T follicular helper cell (primary cell): ENCODE data around the gene PNMA8C.
"Not testable (repeated sequence)": the region's sequence is repeated elsewhere in the genome, so short reads cannot be mapped to it uniquely, and the experiment has no call there.

Experiments
- DNase-seq: peaks from one replicate; pipeline ENCODE4 v3.0.0-alpha.2; 2020; ENCODE audit warnings: low read depth

Gene PNMA8C

GRCh38 chr19:46411088-46411924 is 17.4 kb downstream of the PNMA8C start:
- DNase-seq = no peak

DNA sequence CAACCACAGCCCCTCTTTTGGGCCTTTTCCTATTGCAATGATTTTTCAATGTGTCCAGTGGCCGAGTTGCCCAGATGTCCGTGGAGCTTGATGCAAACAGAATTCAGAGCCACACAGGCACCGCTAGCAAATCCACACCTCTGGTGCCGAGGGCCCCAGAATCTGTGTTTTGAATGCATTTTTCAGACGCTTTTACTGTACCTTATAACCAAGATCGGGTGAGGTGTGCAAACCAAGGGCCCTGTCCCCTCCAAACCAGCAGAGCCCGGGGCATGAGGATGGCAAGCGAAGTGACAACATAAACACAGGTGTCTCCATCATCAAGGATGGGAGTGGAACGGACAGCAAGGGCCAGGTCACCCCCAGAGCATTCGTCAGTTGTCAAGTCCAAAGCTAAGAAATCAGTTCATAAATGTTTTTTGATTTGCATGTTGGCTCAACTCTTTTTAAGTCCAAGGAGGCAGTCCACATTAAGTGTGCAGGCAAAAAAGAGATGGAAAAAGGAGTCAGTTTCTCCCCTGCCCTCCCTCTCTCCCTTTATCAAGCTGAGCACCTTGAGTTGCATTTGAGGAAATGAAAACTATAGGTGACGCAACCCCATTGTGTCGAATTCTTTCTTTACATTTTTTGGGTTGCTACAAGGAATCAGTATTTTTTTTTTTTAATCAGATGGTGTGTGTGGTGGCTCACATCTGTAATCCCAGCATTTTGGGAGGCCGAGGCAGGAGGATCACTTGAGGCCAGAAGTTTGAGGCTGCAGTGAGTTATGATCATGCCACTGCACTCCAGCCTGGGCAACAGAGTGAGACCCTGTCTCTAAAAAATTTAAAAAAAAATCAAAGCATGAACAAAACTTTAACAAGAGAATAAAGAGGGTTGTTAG is 18.3 kb downstream of the PNMA8C start:
- DNase-seq = no peak

GRCh38 chr19:46409191-46409590 is 19.5 kb downstream of the PNMA8C start:
- no peak for DNase-seq

DNA sequence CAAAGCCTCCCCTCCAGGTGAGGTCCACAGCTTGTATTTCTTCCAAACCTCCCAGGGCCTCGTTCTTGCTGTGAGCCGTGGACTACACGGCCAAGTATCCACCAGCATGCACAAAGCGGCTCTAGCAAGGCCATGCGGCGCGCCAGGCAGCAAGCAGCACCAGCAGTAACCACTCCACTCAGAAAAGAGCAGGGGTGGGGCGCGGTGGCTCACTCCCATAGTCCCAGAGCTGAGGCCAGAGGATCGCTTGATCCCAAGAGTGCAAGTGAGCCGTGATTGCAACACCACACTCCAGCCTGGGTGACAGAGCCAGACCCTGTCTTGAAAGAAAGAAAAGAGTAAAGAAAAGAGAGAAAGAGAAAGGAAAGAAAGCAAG is 20.1 kb downstream of the PNMA8C start:
- no peak for DNase-seq

- no peak for DNase-seq
These were observed 20.7 kb downstream of the PNMA8C start for GRCh38 chr19:46407856-46408663.

DNA sequence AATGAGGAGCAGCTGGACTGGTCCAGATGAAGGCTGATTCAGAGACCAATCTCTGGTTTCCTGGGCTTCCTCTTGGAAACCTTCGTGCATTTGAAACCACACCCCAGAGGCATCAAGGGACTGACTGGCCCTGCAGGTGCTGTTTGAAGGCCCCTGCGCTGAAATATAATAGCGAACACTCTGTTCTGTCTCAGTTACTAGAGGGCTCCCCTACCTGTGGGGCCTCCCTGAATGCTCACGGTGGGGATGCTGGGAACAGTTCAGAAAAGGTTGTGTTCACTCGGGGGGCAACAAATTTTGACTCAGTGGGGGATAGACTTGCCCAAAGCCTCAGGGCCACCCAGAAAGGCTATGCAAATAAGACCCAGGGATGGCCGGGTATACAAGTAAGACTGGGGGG is 21.8 kb downstream of the PNMA8C start:
- no peak for DNase-seq

DNA sequence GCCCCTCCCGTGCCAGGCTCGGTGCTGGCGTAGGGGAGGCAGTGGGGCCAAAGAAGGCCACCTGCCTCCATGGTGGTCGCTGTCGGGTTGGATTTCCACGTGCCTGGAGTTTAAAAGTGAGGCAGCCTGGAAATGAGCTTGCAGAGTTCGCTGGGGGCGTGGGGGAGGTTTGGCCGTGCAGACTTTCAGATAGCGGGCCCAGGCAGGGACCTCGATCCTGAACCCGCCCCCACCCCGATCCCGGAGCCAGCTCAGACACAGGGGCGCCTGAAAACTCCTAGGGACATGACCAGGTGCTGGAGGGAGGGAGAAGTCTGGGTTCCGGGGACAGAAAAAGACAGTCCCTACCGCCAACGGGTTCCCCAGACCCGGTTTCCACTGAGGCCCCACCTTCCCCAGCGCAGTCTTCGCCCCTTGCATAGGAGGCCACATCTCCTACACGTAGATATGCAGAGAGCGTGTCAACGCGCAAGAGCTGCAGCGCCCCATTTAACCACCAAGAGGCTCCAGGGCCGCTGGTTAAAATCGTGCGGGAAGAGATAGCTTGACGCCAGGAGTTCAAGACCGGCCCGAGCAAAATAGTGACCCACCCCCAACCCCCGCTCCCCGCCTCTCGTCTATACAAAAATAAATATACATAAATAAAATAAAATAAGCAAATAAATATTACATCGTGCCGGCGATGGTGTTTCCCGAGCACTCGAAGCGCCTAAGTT is 23.8 kb downstream of the PNMA8C start:
- DNase-seq = no peak

GRCh38 chr19:46404055-46404752 is 24.5 kb downstream of the PNMA8C start:
- DNase-seq = no peak

DNA sequence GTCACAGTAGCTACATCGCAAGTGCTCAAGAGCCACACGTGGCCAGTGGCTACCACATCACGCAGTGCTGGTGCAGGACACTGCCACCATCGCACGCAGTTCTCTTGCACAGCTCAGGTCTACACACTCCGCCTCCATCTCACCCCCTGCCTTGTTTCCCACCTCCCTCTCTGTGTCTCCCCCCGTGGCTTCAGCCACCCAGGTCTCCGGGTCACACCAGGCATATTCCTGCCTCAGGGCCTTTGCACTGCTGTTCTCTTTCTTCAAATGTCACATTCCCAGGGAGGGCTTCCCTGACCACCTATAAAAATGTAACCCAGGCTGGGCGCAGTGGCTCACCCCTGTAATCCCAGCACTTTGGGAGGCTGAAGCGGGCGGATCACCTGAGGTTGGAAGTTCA is 26.0 kb downstream of the PNMA8C start:
- no peak for DNase-seq

DNA sequence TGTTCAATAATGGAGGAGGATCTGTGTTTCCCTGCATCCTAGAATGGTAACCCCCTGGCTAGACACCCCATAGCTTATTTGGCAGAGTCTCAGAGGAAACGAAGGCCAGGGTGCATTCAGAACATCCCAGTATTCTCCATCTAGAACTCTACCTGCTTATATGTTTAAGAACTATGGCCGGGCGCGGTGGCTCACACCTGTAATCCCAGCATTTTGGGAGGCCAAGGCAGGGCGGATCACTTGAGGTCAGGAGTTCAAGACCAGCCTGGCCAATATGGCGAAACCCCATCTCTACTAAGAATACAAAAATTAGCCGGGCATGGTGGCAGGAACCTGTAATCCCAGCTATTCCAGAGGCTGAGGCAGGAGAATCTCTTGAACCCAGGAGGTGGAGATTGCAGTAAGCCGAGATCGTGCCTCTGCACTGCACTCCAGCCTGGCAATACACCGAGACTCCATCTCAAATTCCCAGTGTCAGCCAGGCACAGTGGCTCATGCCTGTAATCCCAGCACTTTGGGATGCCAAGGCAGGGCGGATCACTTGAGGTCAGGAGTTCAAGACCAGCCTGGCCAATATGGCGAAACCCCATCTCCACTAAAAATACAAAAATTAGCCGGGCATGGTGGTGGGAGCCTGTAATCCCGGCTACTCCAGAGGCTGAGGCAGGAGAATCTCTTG is 30.8 kb downstream of the PNMA8C start:
- not testable (repeated sequence) for DNase-seq

GRCh38 chr19:46394402-46394797 is 34.3 kb downstream of the PNMA8C start:
- DNase-seq = no peak

DNA sequence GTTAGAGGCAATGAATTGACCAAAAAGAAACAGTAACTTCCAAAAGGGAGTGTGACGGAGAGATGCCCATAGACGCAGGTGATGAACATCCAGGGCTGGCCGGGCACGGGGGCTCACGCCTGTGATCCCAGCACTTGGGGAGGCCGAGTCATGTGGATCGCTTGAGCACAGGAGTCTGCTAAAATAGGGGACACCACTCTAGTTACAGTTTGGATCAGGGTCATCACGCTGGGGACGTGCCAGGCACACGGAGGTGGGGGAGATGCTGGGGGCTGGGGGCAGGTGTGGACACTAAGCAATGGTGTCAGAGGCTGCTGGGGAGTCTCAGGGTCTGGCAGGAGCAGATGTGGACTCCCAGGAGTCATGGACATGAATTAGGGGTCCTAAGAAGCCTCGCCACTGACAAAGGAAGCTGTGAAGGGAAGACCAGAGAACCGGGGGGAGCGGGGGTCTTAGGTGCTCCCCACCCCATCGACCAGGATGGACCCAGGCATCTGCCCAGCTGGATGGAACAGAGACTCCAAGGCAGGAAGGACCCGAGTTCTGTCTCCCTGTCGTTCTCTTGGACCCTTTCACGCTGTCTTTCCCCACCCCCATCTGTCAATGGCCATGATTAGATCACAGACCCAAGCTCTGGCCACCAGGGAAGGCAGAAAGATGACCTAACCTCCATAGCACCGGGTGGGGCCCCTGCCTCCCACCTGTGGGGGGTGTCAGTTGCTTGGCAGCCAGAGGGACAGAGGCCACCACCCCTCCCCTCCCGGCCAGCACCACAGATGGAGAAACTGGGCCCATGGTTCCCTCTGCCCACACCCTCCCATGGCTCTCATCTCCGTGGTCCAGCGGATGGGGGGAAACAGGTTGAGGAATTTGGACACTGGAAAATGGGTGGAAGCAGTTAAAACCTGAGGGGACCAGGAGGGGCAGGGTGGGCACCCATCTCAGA is 35.0 kb downstream of the PNMA8C start:
- DNase-seq = no peak

DNA sequence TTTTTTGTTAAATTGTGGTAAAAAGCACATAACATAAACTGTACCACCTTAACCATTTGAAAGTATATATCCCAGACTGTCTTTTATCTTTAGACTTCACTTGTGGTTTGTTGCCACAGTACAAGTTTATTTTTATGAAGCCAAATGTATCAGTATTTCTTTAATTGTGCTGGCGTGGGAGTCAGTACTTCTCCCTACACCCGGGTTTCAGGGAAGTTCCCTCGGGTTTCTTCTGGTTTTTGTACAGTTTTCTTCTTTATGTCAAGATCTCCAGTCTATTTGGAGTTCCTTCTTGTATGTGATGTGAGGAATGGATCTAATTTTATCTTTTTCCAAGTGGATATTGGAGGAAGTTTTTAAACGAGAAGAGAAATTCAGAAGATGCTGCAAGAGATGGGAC is 35.9 kb downstream of the PNMA8C start:
- no peak for DNase-seq

GRCh38 chr19:46392252-46392801 is 36.4 kb downstream of the PNMA8C start:
- DNase-seq = no peak

DNA sequence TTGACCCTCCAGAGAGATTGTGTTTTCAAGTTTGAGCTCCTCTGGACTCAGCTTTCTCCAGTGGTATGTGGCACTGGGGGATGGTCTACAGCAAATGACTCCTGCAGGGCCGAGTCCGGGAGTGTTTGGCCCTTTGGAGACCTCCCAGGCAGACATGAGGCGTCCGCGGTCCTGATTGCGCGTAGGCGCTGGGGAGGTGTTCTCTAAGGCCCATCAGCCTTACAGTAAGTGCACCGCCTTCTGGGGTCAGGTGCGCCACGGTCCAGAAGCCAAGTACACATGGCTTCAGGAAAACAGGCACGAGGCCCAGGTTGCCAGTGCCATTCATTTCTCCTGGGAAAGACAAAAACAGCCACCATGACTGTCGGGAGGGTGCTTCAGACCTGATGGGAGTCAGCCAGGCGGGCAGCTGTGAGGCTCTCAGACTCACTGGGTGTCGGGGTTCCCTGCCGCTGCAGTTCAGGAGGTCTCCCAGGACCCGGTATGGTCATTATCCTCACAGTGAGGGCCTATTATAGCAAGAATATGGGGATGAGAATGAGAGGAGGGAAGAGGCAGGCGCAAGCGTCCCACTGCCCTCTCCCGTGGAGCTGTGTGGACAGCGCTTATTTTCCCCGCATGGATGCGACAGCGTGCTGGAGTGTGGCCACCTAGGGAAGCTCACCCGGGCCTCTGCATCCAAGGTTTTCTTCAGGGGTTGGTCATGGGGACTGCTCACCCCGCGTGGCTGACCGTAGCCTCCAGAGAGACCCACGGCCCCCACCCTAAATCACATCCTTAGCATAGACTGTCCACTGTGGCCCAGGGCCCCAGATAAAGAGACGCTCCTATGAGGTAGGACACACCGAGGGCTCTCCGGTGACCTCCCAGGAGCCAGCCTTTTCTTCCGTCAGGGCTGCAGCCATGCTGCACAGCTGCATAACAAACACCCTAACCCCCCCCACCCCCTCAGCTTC is 37.2 kb downstream of the PNMA8C start:
- DNase-seq = no peak

GRCh38 chr19:46390866-46391265 is 37.9 kb downstream of the PNMA8C start:
- DNase-seq = no peak

DNA sequence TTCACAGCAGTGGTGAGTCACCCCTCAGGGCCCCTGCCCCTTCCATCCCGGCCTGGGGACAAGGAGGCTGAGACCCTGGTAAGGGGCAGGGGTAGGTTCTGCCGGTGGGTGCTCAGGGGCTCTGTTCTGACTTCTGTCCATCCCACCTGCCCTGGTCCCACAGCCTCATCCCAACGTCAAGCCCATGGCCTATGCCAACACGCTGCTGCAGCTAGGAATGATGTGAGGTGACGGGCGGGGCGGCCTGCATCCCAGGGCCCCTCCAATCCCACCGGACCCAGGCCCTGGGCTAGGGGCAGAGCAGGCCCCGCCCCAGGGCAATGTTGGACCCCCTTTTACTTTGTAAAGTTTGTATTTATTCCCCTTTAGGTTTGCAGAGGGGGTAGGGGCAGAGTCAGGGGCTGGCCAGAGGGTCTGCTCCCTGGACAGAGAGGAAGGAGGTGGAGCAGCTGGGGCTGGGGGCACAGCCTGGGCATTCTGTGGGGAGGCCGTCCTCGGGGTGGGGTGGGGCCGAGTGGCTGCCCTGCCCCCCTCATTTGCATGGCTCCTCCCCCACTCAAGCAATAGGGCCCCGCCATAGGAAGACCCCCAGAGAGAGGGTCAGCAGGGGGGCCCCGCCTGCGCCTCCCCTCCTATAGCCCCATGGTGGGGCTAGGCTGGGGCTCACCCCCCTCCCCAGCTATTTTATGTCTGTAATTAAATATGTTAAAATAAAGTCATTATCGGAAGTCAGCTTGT is 38.4 kb downstream of the PNMA8C start:
- DNase-seq = no peak
